DMS53 treated with DMSO at 0.1 percent for 48 hours (cell line): ENCODE measurements around the gene DNAI1.
"Not testable (repeated sequence)": the region's sequence is repeated elsewhere in the genome, so short reads cannot be mapped to it uniquely, and the experiment has no call there.

Source experiments
- DNase-seq: peaks from one replicate; lab custom pipeline; 2025; ENCODE audit not compliant: unreplicated experiment; lab: John Stamatoyannopoulos, UW

The DNAI1 gene

DNA sequence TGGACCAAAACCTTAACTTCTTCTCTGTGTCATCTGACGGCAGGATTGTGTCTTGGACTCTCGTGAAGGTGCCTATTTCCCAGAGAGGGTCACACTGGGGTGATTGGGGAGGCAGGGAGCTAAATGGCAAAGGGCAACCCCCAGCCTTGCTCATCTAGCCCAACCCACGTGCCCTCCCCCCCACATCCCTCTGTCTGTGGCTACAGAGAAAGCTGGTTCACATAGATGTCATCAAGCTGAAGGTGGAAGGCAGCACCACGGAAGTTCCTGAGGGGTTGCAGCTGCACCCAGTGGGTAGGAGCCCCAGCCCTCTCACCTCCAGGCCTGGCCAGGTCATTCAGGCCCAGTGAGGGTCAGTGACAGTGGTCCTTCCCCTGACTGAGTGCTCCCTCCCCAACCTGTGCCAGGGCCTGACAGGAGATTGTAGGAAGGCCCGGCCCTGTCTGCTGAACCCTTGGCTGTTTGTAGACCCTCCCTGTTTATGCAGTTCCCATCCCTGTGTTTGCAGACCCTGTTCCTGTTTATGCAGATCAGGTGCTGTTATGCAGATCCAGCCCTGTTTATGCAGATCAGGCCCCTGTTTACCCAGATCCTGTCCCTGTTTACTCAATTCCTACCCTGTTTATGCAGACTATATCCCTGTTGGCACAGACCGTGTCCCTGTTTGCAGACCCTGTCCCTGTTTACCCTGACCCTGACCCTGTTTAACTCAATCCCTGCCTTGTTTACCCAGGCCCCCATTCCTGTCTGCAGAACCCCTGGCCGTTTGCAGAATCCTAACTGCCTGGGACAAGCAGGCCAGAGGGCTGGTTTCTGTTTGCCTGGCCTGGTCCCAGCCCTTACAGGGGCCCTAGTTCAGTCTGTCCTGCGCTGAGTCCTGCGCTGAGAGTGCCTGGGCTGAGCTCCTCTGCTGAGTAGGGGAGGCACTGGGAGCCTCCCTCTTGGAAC, 53.8 kb downstream of the DNAI1 start:
- DNase-seq: no peak

DNA sequence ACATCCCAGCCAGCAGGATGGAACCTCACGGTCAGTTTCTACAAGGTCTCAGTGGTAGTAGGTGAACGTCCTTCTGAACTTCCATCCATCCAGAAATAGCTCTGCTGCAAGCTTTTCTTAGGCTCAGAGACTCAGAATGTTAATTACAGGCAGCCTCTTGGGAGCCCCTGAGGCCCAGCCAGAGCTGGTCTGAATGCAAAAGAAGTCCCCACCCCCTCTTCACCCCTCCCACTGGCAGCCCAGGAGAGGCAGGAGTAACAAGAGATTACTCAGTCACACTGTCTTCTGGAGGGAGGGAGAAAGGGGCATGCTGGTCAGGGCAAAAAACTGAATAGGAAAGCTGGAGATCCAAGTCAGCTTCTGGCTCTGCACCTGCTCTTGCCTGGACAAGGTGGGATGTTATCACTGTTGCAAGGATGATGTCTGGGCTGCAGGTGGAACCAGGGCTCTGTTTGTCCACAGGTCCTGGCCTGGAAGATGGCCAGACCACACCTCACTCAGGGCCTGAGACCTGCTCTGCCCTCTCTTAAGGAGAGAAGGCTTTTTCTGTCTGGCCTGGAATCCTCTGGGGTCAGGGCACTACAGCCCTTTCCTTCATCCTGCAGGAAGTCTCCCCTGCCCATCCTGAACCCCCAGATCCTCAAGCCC, 55.1 kb downstream of the DNAI1 start:
- DNase-seq: no peak

DNA sequence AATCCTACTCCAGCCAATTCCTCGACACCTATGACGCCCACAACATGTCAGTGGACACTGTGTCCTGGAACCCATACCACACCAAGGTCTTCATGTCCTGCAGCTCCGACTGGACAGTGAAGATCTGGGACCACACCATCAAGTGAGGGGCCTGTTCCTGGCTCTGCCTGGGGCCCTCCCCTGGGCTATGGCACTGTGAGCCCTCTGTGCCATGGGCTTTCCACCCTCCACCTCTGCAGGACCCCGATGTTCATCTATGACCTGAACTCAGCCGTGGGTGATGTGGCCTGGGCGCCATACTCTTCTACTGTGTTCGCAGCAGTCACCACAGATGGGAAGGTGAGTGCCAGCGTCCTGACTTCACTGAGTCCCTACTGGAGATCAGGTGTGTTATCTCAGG, 55.8 kb downstream of the DNAI1 start:
- no peak for DNase-seq

DNA sequence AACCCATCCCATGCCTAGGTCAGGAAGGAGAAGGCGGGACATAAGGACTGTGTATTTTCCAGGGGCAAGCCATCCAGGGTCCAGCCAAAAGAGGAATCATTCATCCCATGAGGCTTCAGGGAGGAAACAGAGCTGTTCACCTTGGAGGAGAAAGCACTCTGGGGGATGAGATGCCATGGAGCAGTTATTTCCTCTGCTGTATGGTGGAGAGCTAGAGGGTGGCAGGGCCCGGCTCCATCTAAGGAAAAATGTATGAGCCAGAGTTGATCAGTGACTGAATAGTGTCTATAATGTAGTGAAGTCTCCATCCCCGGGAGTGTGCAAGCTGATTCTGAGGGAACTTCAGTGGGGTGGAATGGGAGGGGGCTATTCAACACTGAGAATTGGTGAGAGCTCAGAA, 56.2 kb downstream of the DNAI1 start:
- no peak for DNase-seq

DNA sequence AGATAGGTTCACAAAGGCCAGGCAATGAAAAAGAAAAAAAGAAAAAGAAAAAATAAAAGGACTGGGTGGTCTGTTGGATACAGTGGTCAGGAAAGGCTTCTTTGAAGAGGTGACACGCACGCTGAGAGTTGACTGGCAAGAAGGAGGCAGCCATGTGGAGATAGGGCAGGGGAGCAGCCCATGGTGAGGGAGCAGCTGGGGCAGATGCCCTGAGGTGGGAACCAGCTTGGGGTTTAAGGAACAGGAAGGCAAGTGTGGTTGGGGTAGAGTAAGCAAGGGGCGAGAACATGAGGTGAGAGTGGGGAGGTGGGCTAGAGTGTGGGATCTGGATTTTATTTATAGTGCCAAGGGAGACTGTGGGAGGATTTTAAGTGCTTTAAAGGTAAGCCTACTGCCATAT, 57.4 kb downstream of the DNAI1 start:
- DNase-seq: no peak

DNA sequence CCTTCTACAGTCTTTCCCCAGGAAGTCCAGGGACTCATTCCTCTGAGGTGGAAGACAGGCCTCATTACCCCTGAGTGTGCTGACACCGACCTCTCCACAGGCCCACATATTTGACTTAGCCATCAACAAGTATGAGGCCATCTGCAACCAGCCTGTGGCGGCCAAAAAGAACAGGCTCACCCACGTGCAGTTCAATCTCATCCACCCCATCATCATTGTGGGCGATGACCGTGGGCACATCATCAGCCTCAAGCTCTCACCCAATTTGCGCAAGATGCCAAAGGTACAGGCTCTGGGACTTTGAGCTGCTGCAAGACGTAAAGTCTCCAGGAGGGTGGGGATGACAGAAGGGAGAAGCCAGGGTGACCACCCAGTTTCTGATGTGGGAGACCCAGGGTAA, 58.6 kb downstream of the DNAI1 start:
- DNase-seq: no peak

DNA sequence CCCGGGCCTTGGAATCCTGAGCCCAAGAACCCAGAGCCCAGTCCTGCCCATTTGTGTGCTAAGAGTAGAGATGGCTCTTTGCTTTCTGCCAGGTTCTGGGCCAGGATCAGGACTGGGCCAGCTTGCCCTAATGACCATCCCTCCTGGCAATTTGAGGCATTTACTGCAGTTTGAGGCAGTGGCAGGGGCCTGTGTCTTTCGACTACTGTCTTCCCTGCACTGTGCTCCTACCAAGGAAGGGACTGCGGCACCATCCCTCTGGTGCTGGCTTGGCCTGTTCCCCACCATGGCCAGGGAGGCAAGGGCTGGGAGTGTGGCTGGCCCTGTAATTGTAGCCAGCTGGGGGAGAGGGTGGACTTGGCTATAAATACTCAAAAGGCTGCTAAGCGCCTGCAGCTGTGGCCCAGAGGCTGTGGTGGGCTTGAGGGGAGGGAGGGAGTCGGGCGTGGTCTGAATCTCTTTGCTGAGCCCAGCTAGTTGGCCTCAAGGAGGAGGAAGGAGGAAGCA, 59.6 kb downstream of the DNAI1 start:
- no peak for DNase-seq

DNA sequence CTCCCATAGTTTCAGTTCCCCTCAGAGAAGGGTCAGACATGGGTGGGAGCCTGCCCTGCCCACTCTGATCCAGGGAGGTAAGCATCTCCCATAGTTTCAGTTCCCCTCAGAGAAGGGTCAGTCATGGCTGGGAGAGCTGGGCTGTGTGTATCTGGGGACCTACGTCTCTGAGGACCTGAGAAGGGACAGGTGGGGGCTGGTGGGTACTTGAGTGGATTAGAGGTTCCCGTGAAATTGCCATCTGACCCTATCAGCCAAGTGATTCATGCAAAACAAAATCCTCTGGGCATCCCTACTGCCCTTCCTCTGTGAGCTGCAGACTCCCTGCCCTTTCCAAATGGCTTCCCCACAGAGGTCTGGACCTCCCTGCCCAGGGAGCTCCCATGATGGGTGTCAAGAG, 60.3 kb downstream of the DNAI1 start:
- DNase-seq: no peak

DNA sequence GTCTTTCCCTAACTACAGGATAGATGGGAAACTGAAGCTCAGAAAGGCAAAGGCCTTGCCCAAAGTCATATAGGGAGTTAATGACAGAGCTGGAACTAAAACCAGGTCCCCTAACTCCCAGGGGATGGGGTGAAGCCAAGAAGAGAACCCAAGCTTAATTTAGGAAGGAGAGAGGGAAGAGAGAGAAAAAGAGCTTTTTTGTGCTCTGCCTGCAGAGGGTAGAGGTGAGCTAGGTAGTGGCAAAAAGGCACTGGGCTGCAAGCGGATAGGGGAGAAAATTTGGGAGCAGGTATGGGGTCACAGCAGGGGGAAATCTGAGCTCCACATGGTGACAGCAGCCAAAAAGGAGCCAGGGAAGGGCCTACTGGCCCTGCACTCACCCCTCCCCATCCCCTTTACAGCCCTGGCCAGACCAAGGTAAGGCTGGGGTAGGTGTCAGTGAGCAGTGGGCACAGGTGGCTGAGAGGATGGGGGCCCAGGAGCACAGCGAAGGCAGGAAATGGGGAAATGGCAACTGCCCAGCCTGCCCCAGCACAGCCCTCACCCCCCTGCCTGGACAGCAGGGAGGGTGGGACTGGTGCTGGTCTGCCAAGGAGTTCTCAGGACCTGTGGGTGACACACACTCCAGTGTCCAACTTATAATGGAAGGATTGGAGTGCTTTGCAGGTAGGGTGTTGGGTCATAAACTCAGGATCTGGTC, 60.9 kb downstream of the DNAI1 start:
- no peak for DNase-seq

DNA sequence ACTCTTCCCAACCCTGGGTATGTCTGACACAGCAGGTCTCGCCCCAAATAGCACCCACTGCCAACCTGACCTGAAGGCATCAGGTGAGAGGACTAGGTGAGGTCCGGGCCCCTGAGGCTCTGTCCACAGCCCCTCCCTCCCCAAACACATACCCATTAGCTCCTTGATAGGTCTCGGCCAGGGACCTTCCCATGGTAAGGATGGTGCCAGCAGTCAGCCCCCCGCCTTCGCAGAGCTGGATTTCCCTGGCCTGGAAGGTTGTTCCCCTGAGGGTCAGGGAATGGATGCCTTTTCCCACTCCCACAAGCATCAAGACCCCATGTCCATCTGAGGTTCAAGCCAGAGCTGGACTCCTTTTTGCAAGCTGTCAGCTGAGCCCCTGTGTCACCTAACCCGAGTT, 61.5 kb downstream of the DNAI1 start:
- DNase-seq: no peak

DNA sequence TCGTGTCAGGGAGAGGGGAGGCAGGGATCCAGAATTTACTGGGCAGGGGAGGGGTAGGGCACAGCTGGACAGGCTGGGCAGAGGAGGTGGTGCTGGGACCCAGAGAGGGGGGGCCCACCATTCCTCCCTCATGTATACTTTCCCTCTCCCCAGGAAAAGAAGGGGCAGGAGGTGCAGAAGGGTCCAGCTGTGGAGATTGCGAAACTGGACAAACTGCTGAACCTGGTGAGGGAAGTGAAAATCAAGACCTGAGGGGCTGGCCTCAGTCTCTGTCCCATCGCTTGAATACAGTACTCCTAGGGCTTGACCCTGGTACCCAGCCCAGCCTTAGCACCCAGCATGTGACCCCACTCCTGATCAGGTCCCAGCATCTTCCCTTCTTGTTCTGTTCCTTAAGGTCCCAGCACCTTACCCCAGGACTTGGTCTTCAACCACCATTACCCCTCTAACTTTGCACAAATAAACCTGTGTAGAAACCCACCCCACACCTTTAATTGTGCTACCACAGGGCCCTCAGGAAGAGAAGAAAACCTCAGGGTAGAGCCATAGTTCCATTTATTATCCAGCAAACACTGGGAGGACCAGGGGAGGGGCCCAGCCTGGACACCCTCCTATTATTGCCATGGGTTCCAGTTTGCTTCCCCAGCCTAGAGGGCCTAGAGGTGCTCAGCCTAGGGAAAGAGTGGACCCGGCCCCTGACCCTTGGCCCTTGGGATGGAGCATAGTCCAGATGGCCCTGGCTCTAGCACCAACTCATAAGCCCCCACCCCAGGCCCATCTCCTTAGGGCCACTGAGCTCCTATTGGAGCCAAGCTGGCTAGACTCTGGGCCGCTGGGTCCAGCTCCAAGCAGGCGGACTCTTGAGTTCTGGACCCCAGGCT, 62.1 kb downstream of the DNAI1 start:
- no peak for DNase-seq

DNA sequence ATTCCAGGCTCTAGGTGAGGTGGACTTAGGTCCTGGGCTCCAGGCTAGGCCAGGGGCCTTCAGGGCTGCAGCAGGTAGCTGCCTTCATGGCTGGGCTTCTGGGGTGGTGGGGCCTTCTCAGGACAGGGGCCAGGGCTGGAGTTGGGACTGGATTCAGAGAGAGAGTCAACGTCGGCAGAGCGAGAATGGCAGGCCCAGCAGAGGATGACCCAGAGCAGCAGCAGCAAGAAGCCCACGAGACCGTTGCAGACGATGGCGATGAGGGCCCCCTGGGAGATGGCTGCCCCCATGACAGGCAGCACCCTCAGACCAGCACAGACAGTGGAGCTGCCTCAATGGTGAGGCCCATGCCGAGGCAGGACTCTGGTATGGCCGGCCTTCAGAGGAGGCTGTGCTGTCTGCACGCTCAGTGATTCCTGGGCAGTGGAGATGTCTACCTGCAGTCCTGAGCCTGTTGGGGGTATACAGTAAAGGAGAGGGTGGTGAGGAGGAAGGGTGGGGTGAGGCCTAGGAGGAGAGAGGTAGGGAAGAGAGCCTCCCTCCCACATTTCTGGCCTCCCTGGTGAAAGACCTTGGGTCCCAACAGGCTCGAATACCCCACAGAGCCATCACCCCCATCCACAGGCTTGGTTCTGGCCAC, 62.9 kb downstream of the DNAI1 start:
- no peak for DNase-seq

DNA sequence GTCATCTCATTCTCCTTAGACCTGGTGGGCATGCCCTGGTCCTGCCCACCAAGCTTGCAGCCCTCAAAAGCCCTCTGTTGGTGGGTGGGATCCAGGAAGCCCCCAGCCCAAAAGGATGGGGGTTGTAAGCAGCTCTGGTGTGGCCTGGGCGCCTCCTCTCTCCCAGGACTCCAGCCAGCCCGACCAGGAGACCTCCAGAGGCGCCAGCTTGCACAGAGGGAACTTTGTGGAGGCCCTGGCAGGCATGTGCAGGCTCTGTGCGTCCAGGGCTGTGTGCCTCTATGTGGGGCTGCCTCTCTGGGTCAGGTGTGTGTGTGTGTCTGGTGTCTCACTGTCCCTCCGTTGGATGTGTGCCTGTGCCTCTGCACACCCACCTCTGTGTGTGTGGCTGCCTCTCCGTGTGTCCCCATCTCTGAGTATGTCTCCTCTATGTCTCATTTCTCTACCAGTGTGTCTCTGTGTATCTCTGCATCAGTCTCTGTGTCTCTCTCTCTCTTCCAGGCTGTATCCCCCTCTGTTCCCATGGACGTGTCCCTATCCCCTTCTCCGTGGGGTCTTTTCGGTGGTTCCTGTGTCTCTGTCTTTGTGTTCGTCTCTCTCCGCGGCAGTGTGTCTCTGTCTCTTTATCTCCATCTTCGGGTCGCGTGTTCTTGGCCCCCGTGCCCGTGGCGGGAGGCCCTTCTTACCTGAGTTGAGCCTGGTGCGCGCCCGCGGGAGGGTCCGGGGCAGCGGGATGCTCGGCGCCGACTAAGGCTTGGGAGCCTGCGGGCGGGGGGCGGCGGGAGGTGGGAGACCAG, 63.7 kb downstream of the DNAI1 start:
- no peak for DNase-seq

DNA sequence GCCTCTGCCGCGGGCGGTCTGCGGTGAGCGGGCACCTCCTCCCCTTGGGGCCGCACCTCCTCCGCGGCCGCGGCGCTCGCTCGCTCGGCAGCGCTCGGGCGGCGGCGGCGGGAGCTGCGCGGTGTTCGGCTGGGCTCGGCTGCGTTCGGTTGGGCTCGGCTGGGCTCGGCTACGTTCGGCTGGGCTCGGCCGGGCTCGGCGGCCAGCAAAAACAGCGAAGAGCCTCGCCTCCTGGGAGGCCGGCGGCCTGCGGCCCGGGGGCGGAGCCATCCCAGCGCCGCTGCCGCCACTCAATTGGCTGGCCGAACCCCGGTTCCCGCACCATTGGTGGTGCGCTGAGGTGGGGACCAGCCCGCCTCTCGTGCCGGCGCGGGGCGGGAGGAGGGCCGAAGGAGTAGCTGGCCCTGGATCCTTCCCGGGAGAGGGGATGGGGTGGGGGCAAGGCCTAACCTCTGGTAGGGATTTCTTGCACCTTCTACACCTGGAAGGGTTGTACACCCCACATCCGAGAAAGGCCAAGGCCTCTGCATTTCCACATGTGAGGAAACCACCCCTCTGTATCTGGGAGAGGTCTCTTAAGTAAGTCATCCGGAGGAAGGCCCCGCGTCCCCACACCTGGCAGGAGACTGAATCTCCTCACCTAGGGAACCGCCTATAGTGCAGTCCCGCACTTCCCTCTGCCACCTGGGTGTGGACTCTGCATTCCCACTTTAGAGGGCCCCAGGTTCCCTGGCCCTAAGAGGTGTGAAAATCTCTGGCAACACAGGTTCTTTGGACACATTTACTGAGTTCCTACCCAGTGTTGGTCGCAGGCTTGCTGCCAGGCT, 64.6 kb downstream of the DNAI1 start, which contains the start of gene ENHO:
ENHO (minus strand) TSS at position 20 of the 827 bp plus-strand sequence. CDS start 1,295 bp downstream, outside the sequence.
- DNase-seq: peak; percentile 71

DNA sequence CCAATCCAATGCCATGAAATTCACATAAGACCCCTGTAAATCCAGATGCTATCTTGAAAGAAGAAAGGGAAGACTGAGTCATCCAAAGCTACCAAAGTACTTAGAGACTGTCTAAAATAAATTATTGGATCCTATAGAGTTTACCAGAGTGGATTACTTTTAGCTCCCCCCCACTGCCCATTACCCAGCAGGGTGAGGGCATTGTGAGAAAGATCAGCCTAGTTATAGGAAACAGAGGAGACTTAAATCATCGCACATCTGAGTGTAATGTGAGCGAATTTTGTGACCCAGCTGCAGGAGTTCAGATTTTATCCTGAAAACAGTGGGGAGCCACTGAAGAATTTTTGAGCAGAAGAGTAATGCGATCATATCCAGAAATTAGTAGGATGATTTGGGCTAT, 65.7 kb downstream of the DNAI1 start:
- no peak for DNase-seq

DNA sequence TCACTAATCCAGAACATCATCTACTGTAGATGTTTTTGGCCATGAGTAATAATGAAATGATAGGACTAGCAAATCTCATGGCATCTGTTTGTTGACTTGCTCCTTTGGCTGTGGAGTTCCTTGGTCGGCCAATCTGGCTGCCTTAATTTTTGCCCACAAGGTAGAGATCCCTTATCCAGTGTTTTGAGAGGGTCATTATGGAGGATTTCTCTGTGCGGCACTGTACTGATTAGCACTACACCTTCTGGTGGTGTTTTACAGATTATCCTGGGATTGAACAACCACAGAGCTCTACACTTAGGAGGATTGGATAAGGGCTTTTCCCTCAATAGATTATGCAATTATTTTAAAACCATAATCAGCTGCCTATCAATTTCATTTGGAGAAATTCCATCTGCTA, 67.4 kb downstream of the DNAI1 start:
- no peak for DNase-seq

DNA sequence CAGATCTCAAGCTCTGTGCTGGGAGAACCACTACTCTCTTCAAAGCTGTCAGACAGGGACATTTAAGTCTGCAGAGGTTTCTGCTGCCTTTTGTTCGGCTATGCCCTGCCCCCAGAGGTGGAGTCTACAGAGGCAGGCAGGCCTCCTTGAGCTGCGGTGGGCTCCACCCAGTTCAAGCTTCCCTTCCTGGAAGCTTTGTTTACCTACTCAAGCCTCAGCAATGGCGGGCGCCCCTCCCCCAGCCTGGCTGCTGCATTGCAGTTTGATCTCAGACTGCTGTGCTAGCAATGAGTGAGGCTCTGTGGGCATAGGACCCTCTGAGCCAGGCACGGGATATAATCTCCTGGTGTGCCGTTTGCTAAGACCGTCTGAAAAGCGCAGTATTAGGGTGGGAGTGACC, 73.4 kb downstream of the DNAI1 start:
- not testable (repeated sequence) for DNase-seq

DNA sequence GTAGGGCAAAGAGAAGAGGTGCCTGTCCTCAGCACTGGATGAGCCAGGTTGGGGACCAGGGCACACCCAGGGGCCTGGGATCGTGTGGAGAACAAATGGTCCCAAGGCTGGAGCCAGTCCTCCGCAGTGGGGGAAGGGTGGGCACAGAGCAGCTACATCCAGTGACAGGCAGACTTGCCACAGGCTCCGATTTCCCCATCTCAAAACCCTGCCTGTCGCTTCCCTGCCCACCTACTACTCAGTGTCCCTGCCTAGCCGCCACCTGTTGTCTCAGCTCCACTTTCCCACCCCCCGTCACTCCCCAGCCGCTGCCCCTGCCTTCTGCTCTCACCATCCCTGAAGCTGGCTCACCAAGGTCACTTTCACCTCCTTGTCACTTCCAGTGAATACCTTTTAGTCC, 78.1 kb downstream of the DNAI1 start:
- no peak for DNase-seq
